BE2C (cell line): Measurements from ENCODE around the gene SNAPC3.

Experiments used
- DNase-seq: peaks from one replicate; pipeline ENCODE4 v3.0.0-alpha.2; 2020
- H3K27me3 ChIP-seq: fragments of 250-450 bp; sonication (Bioruptor Pico); 2 replicates; pipeline ENCODE4 v1.5.1; 2020; ENCODE audit warnings: mild to moderate bottlenecking
- H3K36me3 ChIP-seq: fragments of 250-450 bp; sonication (Bioruptor Pico); 2 replicates; pipeline ENCODE4 v1.5.1; 2020; ENCODE audit warnings: mild to moderate bottlenecking
- H3K4me1 ChIP-seq: fragments of 250-450 bp; sonication (Bioruptor Pico); 2 replicates; pipeline ENCODE4 v1.5.1; 2020
- H3K4me3 ChIP-seq: 2 replicates; pipeline ENCODE4 v1.5.1; 2011; ENCODE audit warnings: low read depth, low read length
- H3K9me3 ChIP-seq: fragments of 250-450 bp; sonication (Bioruptor Pico); 2 replicates; pipeline ENCODE4 v1.5.1; 2020
- CTCF ChIP-seq: IDR thresholded peaks from 2 replicates; pipeline ENCODE4 v1.5.1; 2012; ENCODE audit warnings: mild to moderate bottlenecking, low read depth, low read length

The SNAPC3 gene

GRCh38 chr9:15509931-15510788, 87.5 kb downstream of the SNAPC3 start:
- no peaks in the 10 kb centered on the region; the same call in none of the 2 replicates for H3K4me1 ChIP-seq

GRCh38 chr9:15510789-15511575, 88.3 kb downstream of the SNAPC3 start, which contains the start of gene PSIP1:
Gene PSIP1, minus strand, starts transcription at chr9:15510970. Its CDS starts 782 bp downstream, at chr9:15510188.
- no peak for TF ChIP-seq CTCF
- Histone ChIP-seq H3K36me3 (peaks cover 33% of the 10 kb centered on the region), H3K4me1 (no peaks in the 10 kb centered on the region; the same call in none of the 2 replicates), H3K4me3 (peak within 1 kb of the TSS; percentile 85), H3K9me3 (no peaks in the 10 kb centered on the region), H3K27me3 (no peaks in the 10 kb centered on the region)
- DNase-seq, result peak; percentile 84

More at GRCh38 chr9:15509931-15510788, 87.5 kb downstream of the SNAPC3 start:
- TF ChIP-seq CTCF, result no peak
- peak; percentile 64 for DNase-seq
- Histone ChIP-seq H3K27me3 (no peaks in the 10 kb centered on the region), H3K9me3 (no peaks in the 10 kb centered on the region), H3K4me3 (peak overlapping the region; percentile 85), H3K36me3 (peaks cover 41% of the 10 kb centered on the region)
